ENCODE data around the gene KRTAP4-1.

GRCh38 chr17:41211845-41212466, 27.2 kb upstream of the KRTAP4-1 start:
- TF ChIP-seq RAD21 (IDR thresholded peaks at IDR 0.05) (no peak), CTCF (IDR thresholded peaks at IDR 0.05; ENCODE audit: low read depth, low read length, missing input control) (no peak), GABPA (IDR thresholded peaks at IDR 0.05 in 1 of 2, conservative IDR thresholded peaks at IDR 0.05 in 1 of 2) (no peak), YY1 (IDR thresholded peaks at IDR 0.05) (no peak), JUND (IDR thresholded peaks at IDR 0.05) (no peak), MAX (IDR thresholded peaks at IDR 0.05) (no peak), HNF4G (IDR thresholded peaks at IDR 0.05) (no peak), REST (IDR thresholded peaks at IDR 0.05) (no peak), ZBTB33 (IDR thresholded peaks at IDR 0.05) (no peak), TAF1 (conservative IDR thresholded peaks at IDR 0.05) (no peak), SP1 (IDR thresholded peaks at IDR 0.05) (no peak), FOXA1 (IDR thresholded peaks at IDR 0.05) (no peak), EGR1 (IDR thresholded peaks at IDR 0.05; ENCODE audit: low read depth in 2 of 2) (no peak)
